CD4-positive, alpha-beta memory T cell (primary cell): ENCODE measurements around the gene CBX5. TPM values are rescaled to one million over a fixed set of nuclear protein-coding genes. Genes with fewer than 3 reads are reported as not detected.
"Not testable (repeated sequence)": the region's sequence is repeated elsewhere in the genome, so short reads cannot be mapped to it uniquely, and the experiment has no call there.

ENCODE experiments used
- CTCF ChIA-PET: fragments of 350-600 bp; sonication (Branson Sonifier 250); formaldehyde crosslinking; loops from one replicate; lab custom pipeline; 2021; ENCODE audit warnings: inconsistent platforms; ENCODE audit not compliant: partially characterized antibody; lab: Charles Lee
- POLR2A ChIA-PET: fragments of 350-600 bp; sonication (Branson Sonifier 250); formaldehyde crosslinking; loops from one replicate; lab custom pipeline; 2021; ENCODE audit not compliant: partially characterized antibody; lab: Charles Lee
- DNase-seq, 5 donors: peaks; one replicate each; pipeline versions ENCODE4 v3.0.0 to v3.0.0-alpha.2; 2020 to 2022; ENCODE audit warnings: mixed read lengths in 1 of 5
- H3K27ac ChIP-seq: one replicate; pipeline ENCODE4 v1.7.0; 2013; ENCODE audit warnings: low read depth, low read length
- H3K27me3 ChIP-seq: 2 replicates; pipeline ENCODE4 v1.7.0; 2013; ENCODE audit warnings: mild to moderate bottlenecking, low read length, moderate library complexity; ENCODE audit not compliant: insufficient read depth
- H3K36me3 ChIP-seq: 2 replicates; pipeline ENCODE4 v1.7.0; 2013; ENCODE audit warnings: mild to moderate bottlenecking, low read length, moderate library complexity; ENCODE audit not compliant: insufficient read depth
- H3K4me1 ChIP-seq: 2 replicates; pipeline ENCODE4 v1.7.0; 2013; ENCODE audit warnings: mild to moderate bottlenecking, low read length, moderate library complexity; ENCODE audit not compliant: insufficient read depth
- H3K4me3 ChIP-seq, 2 donors: one replicate each; pipeline ENCODE4 v1.7.0; 2013; ENCODE audit warnings: low read length in 2 of 2, mild to moderate bottlenecking in 1 of 2
- H3K9me3 ChIP-seq, 2 donors: one replicate each; pipeline ENCODE4 v1.7.0; 2013; ENCODE audit warnings: low read length in 2 of 2, control low read depth in 1 of 2; ENCODE audit not compliant: control insufficient read depth in 1 of 2
- H3K27ac Mint-ChIP-seq, 7 donors: one replicate each; pipeline ENCODE4 v1.8.0; 2020 to 2021; ENCODE audit warnings: mixed read lengths in 7 of 7, mild to moderate bottlenecking in 6 of 7, inconsistent platforms in 3 of 7, moderate library complexity in 3 of 7
- H3K27me3 Mint-ChIP-seq, 2 donors: one replicate each; pipeline ENCODE4 v1.8.0; 2020 to 2021; ENCODE audit warnings: mixed read lengths in 2 of 2
- H3K36me3 Mint-ChIP-seq, 2 donors: one replicate each; pipeline ENCODE4 v1.8.0; 2020 to 2021; ENCODE audit warnings: mixed read lengths in 2 of 2, inconsistent platforms in 1 of 2, mild to moderate bottlenecking in 1 of 2
- H3K4me1 Mint-ChIP-seq, 4 donors: one replicate each; pipeline ENCODE4 v1.8.0; 2020 to 2021; ENCODE audit warnings: mixed read lengths in 4 of 4, mild to moderate bottlenecking in 1 of 4
- H3K4me3 Mint-ChIP-seq, 8 donors: one replicate each; pipeline ENCODE4 v1.8.0; 2020 to 2021; ENCODE audit warnings: mixed read lengths in 8 of 8, mild to moderate bottlenecking in 7 of 8, moderate library complexity in 6 of 8, inconsistent platforms in 3 of 8
- H3K9me3 Mint-ChIP-seq, 8 donors: one replicate each; pipeline ENCODE4 v1.8.0; 2020 to 2021; ENCODE audit warnings: mixed read lengths in 8 of 8, mild to moderate bottlenecking in 5 of 8, inconsistent platforms in 3 of 8, moderate library complexity in 1 of 8
- intact Hi-C: fragments of 100-400 bp; cut with micrococcal nuclease; formaldehyde crosslinking; loops from one replicate; pipeline ENCODE4 v1.15.1; 2023
- polyA plus RNA-seq, 2 donors: library from polyadenylated mRNA; unstranded; fragments of 300-500 nt; fragmentation: Illumina TruSeq; gene quantifications; one replicate each; pipeline ENCODE4 v1.2.3, GENCODE V29; 2021
- total RNA-seq, 2 experiments: library from RNA; stranded (reverse); gene quantifications; one replicate each; pipeline ENCODE4 v1.2.3, GENCODE V29; 2021

Gene CBX5
- total and polyA plus RNA-seq, 4 experiments from 2014 or later = 13.3 to 76.3 (median 45.1) TPM

DNA sequence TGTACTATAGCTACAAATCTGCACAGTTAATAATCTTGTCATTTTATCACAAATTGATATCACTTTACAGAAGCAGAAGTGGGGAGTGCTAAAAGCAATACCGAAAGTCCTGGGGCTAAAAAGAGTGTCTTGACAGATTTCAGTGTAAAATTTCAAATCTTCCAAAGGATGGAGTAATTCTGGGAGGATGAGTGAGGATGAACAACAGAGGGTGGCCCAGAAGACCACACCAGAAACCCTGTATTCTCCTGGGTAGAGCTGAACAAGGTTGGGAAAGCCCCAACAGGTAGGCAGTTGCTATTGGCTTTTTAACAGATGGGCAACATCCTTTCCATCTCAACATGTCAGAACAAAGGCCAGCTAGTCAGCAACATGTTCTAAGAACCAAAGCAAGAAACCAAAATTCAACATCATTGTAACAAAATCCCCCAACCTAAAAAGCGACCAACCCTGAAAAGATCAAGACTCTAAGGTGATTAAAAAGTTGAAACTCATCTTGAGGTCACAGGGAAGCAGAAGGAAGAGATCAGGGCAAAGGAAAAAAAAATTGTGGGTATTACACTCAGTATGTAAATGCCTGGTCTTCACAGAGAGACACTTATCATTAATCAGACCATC is 38.8 kb downstream of the CBX5 start:
- Histone ChIP-seq H3K9me3 (no peaks in the 10 kb centered on the region), H3K4me3 (no peak overlapping the region), H3K27me3 (no peaks in the 10 kb centered on the region), H3K27ac (no peak overlapping the region), H3K36me3 (peaks cover 24% of the 10 kb centered on the region), H3K4me1 (no peaks in the 10 kb centered on the region)
- peaks cover 0 to 1% (median 0%) of the 10 kb centered on the region in 8 donors for H3K9me3 Mint-ChIP-seq
- DNase-seq = no peak
- peaks cover 31 to 47% of the 10 kb centered on the region in 2 donors for H3K36me3 Mint-ChIP-seq
- intact Hi-C loops = no loop called here
- peak overlapping the region in 4 of 7 donors; percentile 13 to 37 (median 18) for H3K27ac Mint-ChIP-seq
- H3K4me3 Mint-ChIP-seq = no peak overlapping the region
- ChIA-PET CTCF (interaction anchor here (0.7 to 6.3 kb wide), 6 partner anchors 8 to 128 kb away, joined by 3 to 49 read pairs (median 4); no protein-coding TSS in a partner anchor), POLR2A (no interaction called here)
- no peaks in the 10 kb centered on the region for H3K27me3 Mint-ChIP-seq
- H3K4me1 Mint-ChIP-seq = peaks cover 0 to 5% (median 0%) of the 10 kb centered on the region in 4 donors

- peaks cover 0 to 1% (median 0%) of the 10 kb centered on the region in 8 donors for H3K9me3 Mint-ChIP-seq
- H3K4me3 ChIP-seq = no peak overlapping the region
- H3K27me3 ChIP-seq = no peaks in the 10 kb centered on the region
- ChIA-PET POLR2A (interaction anchor here (0.6 to 0.9 kb wide), 2 partner anchors 23 to 40 kb away, joined by 3 read pairs; partner anchors contain the start of gene CBX5), CTCF (interaction anchor here (1.1 to 6.3 kb wide), 4 partner anchors 13 to 96 kb away, joined by 3 to 49 read pairs (median 4); no protein-coding TSS in a partner anchor)
- peaks cover 34 to 39% of the 10 kb centered on the region in 2 donors for H3K36me3 Mint-ChIP-seq
- H3K4me1 ChIP-seq = no peaks in the 10 kb centered on the region
- no peak overlapping the region for H3K4me3 Mint-ChIP-seq
- peaks cover 0 to 5% (median 0%) of the 10 kb centered on the region in 4 donors for H3K4me1 Mint-ChIP-seq
- H3K27me3 Mint-ChIP-seq = no peaks in the 10 kb centered on the region
- no peak for DNase-seq
- intact Hi-C loops = no loop called here
- H3K27ac Mint-ChIP-seq = no peak overlapping the region
- H3K9me3 ChIP-seq = no peaks in the 10 kb centered on the region
- no peak overlapping the region for H3K27ac ChIP-seq
- peaks cover 22% of the 10 kb centered on the region for H3K36me3 ChIP-seq
These were observed 39.8 kb downstream of the CBX5 start for GRCh38 chr12:54240129-54240528.

DNA sequence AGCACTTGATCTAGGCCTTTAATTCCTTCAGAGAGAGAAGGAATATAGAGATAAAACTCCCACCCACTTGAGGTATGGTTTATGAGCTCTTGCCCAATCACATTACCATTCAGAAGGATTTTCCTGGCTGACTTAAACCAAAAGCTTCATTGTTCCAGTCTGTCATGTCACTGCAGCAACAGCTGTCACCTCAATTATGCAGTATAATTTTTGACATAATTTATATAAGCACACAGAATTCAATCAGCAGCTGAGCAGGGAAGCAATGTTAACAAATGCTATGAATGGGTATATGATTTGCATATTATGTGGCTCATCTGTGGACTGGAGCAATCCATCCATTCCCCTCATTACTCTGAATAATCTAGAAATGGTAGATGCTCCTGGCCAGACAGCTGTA is 40.3 kb downstream of the CBX5 start:
- H3K36me3 ChIP-seq = peaks cover 21% of the 10 kb centered on the region
- Mint-ChIP-seq H3K9me3 (peaks cover 0 to 1% (median 0%) of the 10 kb centered on the region in 8 donors), H3K27me3 (no peaks in the 10 kb centered on the region), H3K4me1 (peaks cover 0 to 5% (median 0%) of the 10 kb centered on the region in 4 donors), H3K36me3 (peaks cover 36 to 40% of the 10 kb centered on the region in 2 donors), H3K27ac (no peak overlapping the region), H3K4me3 (no peak overlapping the region)
- H3K4me1 ChIP-seq = no peaks in the 10 kb centered on the region
- no peak for DNase-seq
- no peak overlapping the region for H3K4me3 ChIP-seq
- no peaks in the 10 kb centered on the region for H3K9me3 ChIP-seq
- ChIA-PET CTCF (interaction anchor here (0.9 to 6.3 kb wide), 5 partner anchors 13 to 97 kb away, joined by 3 to 49 read pairs (median 3); no protein-coding TSS in a partner anchor), POLR2A (interaction anchor here (0.6 to 0.9 kb wide), 2 partner anchors 24 to 40 kb away, joined by 3 read pairs; partner anchors contain the start of gene CBX5)
- intact Hi-C loops = no loop called here
- no peak overlapping the region for H3K27ac ChIP-seq
- H3K27me3 ChIP-seq = no peaks in the 10 kb centered on the region

- H3K9me3 ChIP-seq = no peaks in the 10 kb centered on the region
- H3K4me3 Mint-ChIP-seq = no peak overlapping the region
- peak overlapping the region in 2 of 7 donors; percentile 29 to 55 for H3K27ac Mint-ChIP-seq
- no peak overlapping the region for H3K27ac ChIP-seq
- POLR2A ChIA-PET = interaction anchor here (1.2 kb wide), 1 partner anchor 41 kb away, joined by 5 read pairs; the partner anchor contains the start of gene CBX5
- no peaks in the 10 kb centered on the region for H3K27me3 ChIP-seq
- H3K27me3 Mint-ChIP-seq = no peaks in the 10 kb centered on the region
- intact Hi-C loops = no loop called here
- peaks cover 0 to 5% (median 0%) of the 10 kb centered on the region in 4 donors for H3K4me1 Mint-ChIP-seq
- DNase-seq = no peak
- H3K36me3 ChIP-seq = peaks cover 20% of the 10 kb centered on the region
- peaks cover 34 to 39% of the 10 kb centered on the region in 2 donors for H3K36me3 Mint-ChIP-seq
- no peak overlapping the region for H3K4me3 ChIP-seq
- CTCF ChIA-PET = interaction anchor here (1.1 to 6.3 kb wide), 3 partner anchors 14 to 98 kb away, joined by 3 to 49 read pairs (median 5); no protein-coding TSS in a partner anchor
- H3K9me3 Mint-ChIP-seq = peaks cover 0 to 1% (median 0%) of the 10 kb centered on the region in 8 donors
- no peaks in the 10 kb centered on the region for H3K4me1 ChIP-seq
These were observed 41.4 kb downstream of the CBX5 start for GRCh38 chr12:54238531-54238930.

GRCh38 chr12:54232790-54233189 is 47.1 kb downstream of the CBX5 start:
- no peaks in the 10 kb centered on the region for H3K27me3 ChIP-seq
- no peaks in the 10 kb centered on the region for H3K36me3 ChIP-seq
- H3K4me1 ChIP-seq = no peaks in the 10 kb centered on the region
- H3K27me3 Mint-ChIP-seq = no peaks in the 10 kb centered on the region
- DNase-seq = no peak
- intact Hi-C loops = no loop called here
- no peak overlapping the region for H3K27ac ChIP-seq
- no peak overlapping the region for H3K27ac Mint-ChIP-seq
- H3K4me3 ChIP-seq = no peak overlapping the region
- no peaks in the 10 kb centered on the region for H3K9me3 Mint-ChIP-seq
- H3K4me3 Mint-ChIP-seq = no peak overlapping the region
- no peaks in the 10 kb centered on the region for H3K9me3 ChIP-seq
- ChIA-PET CTCF (interaction anchor here (1.3 kb wide), 1 partner anchor 9 kb away, joined by 3 read pairs; no protein-coding TSS in a partner anchor), POLR2A (no interaction called here)
- peaks cover 10 to 22% of the 10 kb centered on the region in 2 donors for H3K36me3 Mint-ChIP-seq
- H3K4me1 Mint-ChIP-seq = peaks cover 0 to 3% (median 1%) of the 10 kb centered on the region in 4 donors

- DNase-seq, POLR2A ChIA-PET, H3K27me3 Mint-ChIP-seq, H3K4me3 Mint-ChIP-seq, CTCF ChIA-PET, H3K9me3 ChIP-seq, H3K27me3 ChIP-seq, H3K4me1 ChIP-seq, H3K36me3 ChIP-seq, H3K27ac ChIP-seq, H3K9me3 Mint-ChIP-seq, intact Hi-C loops, H3K4me3 ChIP-seq, H3K27ac Mint-ChIP-seq, H3K4me1 Mint-ChIP-seq: not testable (repeated sequence)
- H3K36me3 Mint-ChIP-seq = peaks cover 4 to 15% of the 10 kb centered on the region in 2 donors
These were observed 48.7 kb downstream of the CBX5 start for GRCh38 chr12:54231269-54231668.

GRCh38 chr12:54230555-54230954 is 49.4 kb downstream of the CBX5 start:
- Histone ChIP-seq H3K4me3 (no peak overlapping the region), H3K27ac (no peak overlapping the region), H3K36me3 (no peaks in the 10 kb centered on the region), H3K4me1 (no peaks in the 10 kb centered on the region), H3K9me3 (no peaks in the 10 kb centered on the region), H3K27me3 (no peaks in the 10 kb centered on the region)
- Mint-ChIP-seq H3K9me3 (no peaks in the 10 kb centered on the region), H3K27ac (peak overlapping the region in 1 of 7 donors; percentile 18), H3K36me3 (peaks cover 4 to 8% of the 10 kb centered on the region in 2 donors), H3K4me3 (no peak overlapping the region), H3K4me1 (peaks cover 0 to 3% (median 1%) of the 10 kb centered on the region in 4 donors), H3K27me3 (no peaks in the 10 kb centered on the region)
- ChIA-PET POLR2A (no interaction called here), CTCF (no interaction called here)
- DNase-seq = no peak
- intact Hi-C loops = no loop called here
